NCI-H2107 treated with DMSO at 0.1 percent for 48 hours (cell line): ENCODE results near the gene SLN.
A peak's percentile ranks its signal among the peaks of the same experiment; 100 is the strongest.

Experiments used
- DNase-seq: peaks from one replicate; lab custom pipeline; 2025; ENCODE audit not compliant: unreplicated experiment; lab: John Stamatoyannopoulos, UW

The SLN gene

DNA sequence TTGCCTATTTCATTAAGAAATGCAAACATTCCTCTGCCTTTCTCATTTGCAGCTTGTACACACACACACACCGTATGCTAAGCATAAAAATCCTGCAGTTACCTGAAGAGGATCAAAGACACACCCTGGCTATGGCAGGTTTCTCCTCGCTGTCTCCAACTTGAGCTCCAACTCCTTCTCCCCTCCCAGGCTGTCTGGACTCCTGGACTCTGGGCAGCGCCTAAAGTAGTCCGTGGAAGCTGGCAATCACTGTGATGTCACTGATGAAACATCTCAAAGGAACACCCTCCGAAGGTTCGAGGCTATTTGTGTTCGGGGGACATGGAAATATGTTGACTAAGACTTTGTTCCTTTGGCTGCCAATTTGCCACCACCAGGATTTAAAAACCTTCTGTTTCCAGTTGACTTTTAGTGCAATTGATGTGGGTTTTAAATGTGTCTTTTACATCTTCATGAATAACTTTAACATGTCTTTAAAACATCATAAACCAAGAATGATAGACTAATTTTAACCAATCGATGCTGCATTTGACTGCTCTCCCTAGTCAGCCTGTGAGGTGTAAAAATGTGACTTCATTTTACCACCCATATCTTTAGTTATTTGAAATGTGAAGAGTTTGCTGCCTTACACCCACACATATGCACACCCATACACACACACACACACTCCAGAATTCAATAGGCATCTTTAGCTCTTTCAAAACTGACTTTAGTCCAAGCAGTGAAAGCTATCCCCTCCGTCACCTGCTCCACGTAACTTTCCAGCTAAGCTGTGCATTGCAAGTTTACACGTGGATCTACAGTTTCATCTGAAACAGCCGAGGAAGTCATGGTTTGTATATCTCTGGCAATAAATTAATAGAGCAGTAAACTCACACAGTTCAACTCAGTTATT, at the start of gene SLN:
Gene SLN (minus strand): TSS at position 196 of the 895 bp plus-strand sequence.
- DNase-seq: no peak

DNA sequence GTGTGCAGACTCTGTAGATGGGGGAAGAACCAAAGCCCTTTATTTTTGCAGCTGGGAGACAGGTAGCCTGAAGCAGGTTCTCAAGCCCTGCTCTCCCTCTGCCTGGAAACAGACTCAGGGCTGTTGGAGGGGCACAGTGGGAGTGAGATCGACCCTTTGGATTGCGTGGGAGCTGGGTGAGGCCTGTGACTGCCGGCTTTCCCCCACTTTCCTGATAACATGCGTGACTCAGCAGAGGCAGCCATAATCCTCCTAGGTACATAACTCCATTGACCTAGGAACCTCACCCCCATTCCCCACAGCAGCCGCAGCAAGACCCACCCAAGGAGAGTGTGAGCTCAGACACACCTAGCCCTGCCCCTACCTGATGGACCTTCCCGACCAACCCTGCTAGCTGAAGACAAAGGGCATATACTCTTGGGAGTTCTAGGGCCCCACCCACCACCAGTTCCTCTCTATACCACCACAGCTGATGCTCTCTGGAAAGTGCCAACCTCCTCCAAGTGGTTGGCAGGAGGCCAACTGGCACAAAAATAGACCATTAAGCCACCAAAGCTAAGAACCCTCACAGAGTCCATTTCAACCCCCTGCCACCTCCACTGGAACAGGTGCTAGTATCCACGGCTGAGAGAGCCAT, 47.0 kb upstream of the SLN start:
- DNase-seq: peak; percentile 14

DNA sequence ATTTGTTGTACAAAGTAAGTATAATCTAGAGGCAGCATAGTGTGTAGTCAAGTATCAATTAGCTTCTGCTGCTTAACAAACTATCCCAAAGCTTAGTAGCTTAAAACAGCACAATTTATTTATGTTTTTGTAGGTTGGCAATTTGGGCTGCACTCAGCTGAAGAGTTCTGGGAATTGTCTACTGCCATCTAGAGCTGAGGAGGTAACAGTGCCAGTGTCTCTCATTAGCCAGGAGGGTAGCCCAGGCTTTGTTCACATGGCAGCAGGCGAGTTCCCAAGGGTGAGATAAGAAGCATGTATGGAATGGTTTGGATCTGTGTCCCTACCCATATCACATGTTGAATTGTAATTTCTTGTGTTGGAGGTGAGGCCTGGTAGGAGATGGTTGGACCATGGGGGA, 45.8 kb upstream of the SLN start:
- no peak for DNase-seq

DNA sequence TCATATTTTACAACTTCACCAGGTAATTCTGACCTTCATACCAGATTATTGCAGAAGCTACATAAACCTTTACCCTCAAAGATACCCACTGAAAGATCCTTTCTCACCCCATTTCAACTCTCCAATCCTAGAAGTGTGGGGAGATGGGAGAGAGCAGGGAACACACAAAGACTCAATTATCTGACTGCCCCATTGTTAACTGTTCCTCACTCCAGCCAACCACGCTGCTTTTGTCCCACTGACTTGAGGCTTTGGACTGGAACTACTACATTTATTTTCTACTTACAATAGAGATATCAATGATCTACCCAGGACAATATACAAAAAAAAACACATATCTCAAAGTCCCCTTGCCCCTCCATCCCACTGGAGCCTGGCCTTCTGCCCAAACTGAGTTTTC, 44.7 kb upstream of the SLN start:
- DNase-seq: no peak

DNA sequence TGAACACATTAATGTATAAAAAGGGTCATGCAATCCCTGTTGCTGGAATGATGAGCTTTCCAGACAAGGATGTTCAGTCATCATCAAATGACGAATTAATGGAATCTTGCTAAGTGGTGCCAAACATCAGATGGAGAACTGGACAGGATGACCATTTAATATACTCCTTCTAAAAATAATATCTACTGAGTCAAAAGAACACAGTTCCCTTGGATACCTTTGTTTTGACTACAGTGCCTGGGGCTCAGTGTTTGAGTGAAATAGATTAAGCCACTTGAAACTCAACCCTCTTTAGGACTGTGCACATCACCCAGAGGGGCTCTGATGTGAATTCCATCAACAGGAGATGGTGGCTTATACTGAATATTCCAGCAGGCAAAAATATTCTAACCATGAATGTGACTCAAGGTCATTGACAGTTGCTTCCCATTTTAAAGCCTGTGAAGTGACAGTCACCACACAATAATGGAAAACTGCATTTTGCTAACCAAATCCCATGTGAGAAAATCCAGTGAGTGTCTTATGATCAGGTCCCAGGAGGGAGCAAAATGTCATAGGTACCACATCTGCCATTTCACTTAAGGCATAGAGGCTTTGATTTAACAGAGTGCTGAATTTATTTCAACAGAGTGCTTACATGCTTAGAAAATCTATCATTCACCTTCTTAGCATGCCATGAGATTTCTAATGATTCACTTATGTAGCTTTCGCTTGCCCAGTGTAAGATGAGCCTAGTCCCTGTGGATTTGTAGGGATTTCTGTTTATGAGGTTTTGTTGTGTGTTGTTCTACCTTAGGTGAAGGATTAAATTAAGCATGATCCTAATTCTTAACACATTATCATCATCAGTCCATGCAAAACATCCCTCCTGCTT, 41.3 kb upstream of the SLN start:
- peak; percentile 1 for DNase-seq

DNA sequence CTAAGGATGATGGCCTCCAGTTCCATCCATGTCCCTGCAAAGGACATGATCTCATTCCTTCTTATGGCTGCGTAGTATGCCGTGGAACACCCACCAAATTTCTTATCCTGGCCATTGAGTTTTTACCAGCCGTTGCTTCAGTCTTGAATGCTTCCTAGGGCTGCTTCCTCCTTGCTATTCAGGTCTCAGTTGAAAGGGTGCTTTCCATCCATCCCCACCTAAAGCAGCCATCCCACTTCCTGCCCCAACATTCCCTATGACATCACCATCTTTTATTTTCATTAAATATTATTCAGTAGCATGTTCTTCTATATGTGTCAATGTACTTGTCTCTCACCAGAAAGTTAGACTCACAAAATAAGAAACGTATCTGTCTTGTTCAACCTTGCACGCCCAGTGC, 40.7 kb upstream of the SLN start:
- DNase-seq: no peak

DNA sequence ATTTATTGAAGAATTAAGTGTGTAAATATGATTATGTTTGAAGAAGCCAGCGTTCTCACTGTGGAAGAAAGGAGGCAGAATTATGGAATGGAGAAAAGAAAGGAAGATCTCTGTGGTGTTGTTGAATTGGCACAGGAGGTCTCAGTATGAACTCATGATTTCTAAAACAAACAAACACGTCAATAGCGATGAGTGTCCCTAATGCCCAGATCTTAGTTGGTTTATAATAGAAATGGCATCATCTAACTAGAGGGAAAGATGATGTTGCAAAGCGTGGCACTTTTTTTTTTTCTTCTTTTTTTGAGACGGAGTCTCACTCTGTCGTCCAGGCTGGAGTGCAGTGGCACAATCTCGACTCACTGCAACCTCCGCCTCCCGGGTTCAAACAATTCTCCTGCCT, 39.2 kb upstream of the SLN start:
- no peak for DNase-seq

DNA sequence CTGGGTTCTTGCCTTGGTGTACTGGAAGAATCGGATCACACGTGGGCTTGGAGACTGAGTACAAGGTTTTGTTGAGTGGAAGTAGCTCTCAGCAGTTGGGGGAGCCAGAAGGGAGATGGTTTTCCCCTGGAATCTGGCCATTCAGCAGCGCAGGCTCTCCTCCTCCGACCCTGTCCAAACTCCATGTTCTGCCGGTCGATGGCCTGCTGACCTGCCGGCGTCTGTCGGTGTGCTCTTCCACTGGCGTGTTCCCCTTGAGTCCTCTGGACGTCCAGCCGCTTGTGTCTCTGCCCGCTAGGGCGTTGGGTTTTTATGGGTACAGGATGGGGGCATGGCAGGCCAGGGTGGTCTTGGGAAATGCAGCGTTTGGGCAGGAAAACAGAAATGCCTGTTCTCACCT, 38.5 kb upstream of the SLN start:
- no peak for DNase-seq

DNA sequence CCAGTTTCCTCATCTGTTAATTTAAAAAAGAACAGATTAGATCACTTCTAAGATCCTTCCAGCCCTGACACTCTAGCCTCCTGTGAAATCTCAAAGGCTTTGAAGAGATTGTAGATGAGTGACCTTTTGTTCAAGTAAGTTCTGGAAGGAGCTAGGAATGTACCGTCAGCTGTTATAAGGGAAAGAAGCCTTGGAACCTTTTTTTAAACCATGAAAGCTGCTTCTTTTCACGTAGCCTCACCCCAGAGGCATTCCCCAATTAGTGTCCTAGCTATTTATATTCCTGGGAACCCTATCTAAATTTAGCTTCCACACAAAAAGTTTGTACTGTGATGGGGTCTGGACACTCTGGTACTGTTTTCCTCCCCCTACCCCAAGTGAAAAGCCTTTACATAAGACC, 35.8 kb upstream of the SLN start:
- no peak for DNase-seq

DNA sequence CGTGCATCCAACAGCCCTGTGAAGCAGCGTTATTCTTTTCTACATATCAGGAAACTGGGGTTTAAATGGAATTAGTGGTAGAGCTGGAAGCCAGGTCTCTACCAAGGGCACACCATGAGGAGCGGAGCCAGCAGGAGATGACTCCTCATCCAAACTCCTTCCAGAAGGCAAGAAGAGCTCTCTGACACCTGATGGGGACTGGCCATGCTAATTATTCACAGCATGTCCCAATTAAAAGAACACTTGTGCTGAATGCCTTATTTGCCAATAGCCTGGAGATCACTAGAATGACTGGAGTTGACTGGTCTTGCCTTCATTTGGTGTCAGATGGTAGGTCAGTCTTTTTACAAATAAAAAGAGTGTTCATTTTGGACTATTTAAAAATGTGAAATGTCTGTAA, 32.9 kb upstream of the SLN start:
- DNase-seq: no peak

DNA sequence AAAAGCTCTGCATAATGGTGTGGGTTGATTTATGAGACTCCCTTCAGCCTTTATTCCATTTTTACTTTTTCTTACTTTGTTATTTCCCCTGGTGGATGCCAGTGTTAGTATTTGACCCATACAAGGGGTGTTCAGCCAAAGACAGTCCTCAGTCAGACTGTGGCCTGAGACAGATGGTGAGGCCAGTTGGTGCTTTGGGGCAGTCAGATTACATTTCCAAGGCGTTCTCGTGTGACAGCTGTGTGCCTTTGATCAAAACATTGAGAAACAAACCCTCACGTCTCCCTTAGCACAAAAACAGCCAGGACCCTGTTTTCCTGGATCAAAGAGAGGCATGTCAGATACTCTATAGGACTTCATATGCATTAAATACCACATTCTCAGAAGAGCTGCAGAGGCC, 31.3 kb upstream of the SLN start:
- DNase-seq: no peak

DNA sequence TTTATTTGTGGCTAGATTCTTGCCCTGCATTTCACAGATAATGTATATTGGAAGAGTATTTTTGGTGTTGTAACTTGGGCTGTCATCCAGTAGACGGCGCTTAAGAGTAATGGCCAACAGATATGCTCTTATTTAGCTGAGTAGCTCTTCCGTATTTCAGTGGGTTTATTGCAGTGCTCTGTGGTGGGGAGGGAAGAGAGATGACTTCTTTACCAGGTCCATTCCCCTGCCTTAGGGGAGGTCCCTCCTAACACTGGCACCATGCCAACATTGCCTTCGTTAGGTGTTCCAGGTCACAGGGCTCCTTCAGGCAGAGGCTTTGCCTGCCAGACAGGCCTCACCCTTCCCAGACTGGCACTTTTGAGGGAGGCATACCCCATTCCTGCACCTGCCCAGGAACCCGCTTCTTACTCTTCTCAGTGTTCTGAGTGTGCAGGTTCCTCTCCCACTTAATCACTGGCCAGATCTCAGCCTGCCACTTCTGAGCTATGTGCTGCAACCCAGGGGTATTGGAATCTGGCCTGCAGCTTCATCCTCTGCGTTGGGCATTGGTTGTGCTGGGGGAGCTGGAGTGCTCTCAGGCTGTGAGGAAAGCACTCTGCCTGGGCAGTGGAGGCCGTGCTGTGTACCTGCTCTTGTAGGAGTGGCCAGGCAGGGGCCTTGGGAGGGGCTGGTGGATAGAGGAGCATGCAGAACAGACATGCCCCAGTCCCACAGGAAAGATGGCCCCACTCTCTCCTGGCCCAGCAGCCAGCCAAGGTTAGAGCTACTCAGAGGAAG, 29.4 kb upstream of the SLN start:
- peak; percentile 15 for DNase-seq

DNA sequence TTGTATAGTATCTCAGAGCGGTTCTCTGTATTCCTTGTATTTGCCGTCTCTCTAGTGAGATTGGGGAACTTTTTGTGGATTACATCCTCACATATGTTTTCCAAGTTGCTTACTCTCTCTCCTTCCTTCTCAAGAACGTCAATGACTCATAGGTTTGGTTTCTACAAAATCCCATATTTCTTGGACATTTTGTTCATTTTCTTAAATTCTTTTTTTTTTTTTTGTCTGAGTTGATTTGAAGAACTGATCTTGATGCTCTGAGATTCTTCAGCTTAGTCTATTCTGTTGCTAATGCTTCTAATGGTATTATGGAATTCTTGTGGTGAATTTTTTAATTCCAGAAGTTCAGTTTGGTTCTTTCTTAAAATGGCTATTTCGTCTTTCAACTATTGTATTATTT, 28.4 kb upstream of the SLN start:
- DNase-seq: no peak

DNA sequence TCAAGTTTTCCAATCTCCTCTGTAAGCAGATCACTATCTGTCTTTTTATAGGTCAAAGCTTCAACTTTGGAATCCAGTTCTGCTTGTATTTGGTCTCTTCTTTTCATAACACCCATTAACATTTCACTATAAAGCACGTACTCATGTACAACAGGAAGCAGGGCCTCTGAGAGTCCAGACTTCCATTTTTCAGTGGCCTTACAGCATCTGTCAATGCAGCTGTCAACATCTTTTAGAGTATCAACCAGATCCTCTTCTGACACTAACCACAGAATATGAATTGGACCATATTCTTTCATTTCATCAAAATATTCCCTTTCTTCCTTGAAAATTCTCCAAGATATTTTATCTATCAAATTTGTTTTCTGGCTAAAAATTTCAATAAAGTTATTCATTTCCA, 24.7 kb upstream of the SLN start:
- DNase-seq: no peak

DNA sequence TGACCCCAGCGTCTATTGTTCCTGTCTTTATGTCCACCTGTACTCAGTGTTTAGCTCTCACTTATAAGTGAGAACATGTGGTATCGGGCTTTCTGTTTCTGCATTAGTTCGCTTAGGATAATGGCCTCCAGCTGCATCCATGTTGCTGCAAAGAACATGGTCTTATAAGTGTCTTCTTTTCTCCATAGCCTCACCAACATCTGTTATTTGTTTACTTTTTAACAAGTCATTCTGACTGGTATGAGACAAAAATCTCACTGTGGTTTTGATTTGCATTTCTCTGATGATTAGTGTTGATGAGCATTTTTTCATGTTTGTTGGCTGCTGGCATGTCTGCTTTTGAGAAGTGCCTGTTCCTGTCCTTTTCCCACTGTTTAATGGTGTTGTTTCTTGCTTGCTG, 21.7 kb upstream of the SLN start:
- DNase-seq: no peak

DNA sequence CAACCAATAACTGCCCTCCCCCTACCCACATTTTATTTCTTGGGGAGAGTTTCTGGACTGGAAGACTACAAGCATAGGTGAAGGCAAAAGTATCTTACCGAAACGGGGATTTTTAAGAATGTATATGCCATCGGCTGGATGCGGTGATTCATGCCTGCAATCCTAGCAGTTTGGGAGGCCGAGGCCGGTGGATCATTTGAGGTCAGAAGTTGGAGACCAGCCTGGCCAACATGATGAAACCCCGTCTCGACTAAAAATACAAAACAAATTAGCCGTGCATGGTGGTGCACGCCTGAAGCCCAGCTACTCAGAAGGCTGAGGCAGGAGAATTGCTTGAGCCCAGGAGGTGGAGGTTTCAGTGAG, 20.8 kb upstream of the SLN start:
- no peak for DNase-seq

DNA sequence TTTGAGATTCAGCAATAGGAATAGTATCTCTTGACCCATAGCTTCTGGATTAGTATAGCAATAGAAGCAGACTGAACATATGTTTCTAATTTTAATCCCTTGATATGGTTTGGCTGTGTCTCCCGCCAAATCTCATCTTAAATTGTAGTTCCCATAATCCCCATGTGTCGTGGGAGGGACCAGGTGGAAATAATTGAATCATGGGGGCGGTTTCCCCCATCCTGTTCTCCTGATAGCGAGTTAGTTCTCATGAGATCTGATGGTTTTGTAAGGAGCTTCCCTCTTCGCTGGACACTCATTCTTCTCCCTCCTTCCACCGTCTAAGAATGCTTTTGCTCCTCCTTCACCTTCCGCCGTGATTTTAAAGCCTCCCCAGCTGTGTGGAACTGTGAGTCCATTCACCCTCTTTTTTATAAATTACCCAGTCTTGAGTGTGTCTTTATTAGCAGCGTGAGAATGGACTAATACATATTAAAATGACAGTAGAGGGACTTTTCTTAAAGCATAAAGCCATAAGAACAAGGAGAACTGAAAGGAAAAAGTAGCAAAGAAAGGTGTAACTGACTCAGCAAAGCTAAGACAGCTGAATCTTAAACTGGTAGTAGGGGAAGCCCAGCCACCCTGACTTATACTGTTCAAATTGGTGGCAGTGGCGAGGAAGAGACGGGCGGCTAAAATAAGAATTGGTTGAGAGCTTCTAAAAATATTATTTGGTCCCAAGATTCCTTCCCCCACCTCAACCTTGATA, 20.3 kb upstream of the SLN start:
- DNase-seq: no peak

DNA sequence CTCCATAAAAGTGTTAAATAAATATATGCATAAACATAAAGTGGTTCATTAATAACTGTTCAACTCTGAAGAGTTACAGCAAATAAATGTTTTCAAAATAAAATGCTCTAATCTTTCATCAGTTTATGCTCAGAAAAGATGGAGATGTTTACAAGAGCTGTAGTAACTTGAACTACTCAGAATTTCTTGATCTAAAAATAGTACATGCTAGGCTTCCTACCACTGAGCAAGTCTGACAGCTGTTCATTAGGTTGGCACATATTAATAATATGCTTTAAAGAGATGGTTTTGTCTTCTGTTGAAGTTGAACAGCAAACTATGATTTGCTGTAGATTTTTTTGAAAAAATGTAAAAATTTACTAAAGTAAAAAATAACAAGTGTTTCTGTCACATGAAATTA, 10.8 kb upstream of the SLN start:
- DNase-seq: no peak

DNA sequence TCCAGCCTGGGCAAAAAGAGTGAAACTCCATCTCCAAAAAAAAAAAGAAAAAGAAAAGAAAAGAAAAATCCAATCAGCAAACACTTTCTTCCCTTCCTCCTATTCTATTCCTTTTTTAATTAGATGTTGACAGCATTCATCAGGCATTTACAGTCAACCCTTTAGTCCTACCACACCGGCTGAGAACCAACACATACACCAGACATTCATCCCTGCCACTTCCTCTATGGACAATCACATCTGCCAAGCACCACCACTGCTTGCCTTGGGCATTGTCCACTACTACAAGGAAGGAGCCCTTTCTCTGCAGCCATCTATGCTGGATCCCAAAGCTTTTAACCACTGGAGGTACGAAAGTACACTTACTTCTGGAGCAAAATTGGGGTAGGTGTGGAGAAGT, 9.4 kb upstream of the SLN start:
- DNase-seq: no peak

DNA sequence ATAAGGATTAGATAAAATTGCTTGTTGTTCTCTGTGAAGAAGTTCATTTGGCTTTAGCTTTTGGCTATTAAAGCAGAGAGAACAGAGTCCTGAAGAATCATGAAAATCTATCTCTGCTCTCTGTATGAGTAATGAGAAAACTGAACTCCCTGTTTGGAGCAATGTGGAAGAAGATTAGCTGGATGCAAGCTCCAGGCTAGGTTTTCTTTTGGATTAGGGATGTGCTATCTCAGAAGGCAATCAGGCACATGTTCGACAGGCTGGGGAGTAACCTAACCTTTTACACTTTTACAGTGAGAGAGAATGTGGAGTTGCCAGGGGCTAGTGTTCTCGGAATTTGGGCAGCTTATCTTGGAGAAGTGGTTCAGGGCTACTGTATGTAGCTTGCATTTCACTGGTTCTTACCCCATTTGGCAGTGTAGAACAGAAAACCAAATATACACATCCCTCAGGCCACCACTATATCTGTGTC, 8.5 kb upstream of the SLN start:
- DNase-seq: no peak
